NCI-H1694 treated with DMSO at 0.1 percent for 48 hours (cell line): ENCODE measurements around the gene TKTL1.

Source experiments
- DNase-seq: peaks from one replicate; lab custom pipeline; 2025; lab: John Stamatoyannopoulos, UW

The TKTL1 gene

DNA sequence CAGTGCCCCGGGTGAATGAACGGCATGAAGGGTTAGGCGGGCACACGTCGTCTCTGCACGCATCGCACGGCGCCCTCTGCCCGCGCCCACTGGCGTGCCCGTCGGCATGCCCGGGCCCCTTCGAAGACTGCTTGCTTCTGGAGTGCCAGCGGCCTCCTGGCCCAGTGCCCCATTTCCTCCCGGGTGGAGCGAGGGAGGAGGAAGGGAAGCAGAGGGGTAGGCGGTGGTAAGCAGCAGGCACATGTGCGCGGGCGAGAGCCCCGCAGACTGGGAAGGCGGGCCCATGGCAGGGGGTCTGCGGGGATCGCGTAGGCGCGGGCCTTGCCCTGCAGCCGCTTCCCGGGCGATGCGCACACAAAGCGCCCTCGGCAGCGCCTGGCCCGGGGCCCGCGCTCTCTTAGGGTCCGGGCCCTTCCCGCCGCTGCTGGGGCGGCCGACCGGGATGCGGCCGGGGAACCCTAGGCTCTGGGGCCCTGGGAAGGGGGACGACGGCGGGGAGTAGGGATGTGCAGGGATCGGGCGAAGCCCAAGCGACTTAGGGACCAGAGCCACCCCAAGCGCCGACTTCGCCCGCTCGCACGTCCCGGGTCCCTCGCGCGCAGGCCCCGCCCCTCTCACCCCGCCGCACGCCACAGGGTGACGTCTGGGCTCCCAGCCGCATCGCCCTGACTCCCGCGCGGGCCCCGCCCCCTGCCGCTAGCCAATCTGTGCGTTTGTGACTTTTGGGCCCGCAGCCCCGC, 82.6 kb downstream of the TKTL1 start:
- DNase-seq: no peak

DNA sequence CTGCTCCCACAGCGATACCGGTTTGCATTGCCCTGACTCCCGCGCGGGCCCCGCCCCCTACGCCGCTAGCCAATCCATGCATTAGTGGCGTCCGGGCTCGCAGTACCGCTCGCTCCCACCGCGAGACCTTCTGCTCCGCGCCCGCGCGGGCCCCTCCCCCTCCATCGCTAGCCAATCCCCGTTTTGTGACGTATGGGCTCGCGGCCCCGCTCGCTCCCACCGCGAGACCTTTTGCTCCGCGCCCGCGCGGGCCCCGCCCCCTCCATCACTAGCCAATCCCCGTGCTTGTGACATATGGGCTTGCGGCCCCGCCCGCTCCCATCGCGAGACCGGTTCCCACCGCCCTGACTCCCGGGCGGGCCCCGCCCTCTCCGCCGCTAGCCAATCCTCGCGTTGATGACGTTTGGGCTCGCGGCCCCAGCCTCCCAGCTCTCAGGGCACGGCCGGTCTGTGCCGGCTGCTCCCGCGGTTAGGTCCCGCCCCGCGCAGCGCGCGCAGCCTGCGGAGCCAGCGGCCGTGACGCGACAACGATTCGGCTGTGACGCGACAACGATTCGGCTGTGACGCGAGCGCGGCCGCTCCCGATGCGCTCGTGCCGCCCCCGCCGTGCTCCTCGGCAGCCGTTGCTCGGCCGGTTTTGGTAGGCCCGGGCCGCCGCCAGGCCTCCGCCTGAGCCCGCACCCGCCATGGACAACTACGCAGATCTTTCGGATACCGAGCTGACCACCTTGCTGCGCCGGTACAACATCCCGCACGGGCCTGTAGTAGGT, 83.4 kb downstream of the TKTL1 start, which contains the start of gene EMD:
Gene EMD (plus strand): TSS at position 497 of the 770 bp plus-strand sequence. CDS start 190 bp downstream, at position 687.
- peak; percentile 94 for DNase-seq

DNA sequence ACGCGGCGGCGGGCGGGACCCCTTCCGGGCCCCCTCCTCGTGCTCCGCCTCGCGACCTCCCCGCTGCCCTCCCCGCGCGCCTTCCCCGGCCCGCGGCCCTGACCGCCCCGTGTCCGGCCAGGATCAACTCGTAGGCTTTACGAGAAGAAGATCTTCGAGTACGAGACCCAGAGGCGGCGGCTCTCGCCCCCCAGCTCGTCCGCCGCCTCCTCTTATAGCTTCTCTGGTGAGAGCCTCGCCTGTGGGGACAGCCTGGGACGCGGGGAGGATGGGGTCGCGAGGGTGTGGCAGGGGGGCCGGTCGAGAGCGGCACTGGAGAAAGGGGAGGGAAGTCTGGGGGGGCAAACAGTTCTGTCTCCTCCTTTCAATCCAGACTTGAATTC, 84.0 kb downstream of the TKTL1 start:
- DNase-seq: no peak
